Neural cell (in vitro differentiated cells): ENCODE data around the gene ROGDI. TPM values are rescaled to one million over a fixed set of nuclear protein-coding genes. Genes with fewer than 3 reads are reported as not detected.

Experiments
- H2AFZ ChIP-seq: fragments of 200-600, 300-800 bp; sonication (generic), shearing (Covaris generic); 2 replicates; pipeline ENCODE4 v1.6.0; 2014; ENCODE audit warnings: low read depth, mild to moderate bottlenecking, antibody characterized with exemption, low read length, moderate library complexity
- H3F3A ChIP-seq: fragments of 200-600 bp; shearing (Covaris generic); 2 replicates; pipeline ENCODE4 v1.6.1; 2016; ENCODE audit warnings: mild to moderate bottlenecking, moderate library complexity, mixed read lengths, antibody characterized with exemption, low read length; ENCODE audit not compliant: insufficient read depth, poor library complexity, severe bottlenecking
- H3K27ac ChIP-seq: fragments of 200-600, 300-800 bp; sonication (generic), shearing (Covaris generic); 2 replicates; pipeline ENCODE4 v1.5.1; 2014; ENCODE audit warnings: mild to moderate bottlenecking, low read length, moderate library complexity
- H3K27me3 ChIP-seq: fragments of 300-800, 200-600 bp; sonication (generic), shearing (Covaris generic); 2 replicates; pipeline ENCODE4 v1.6.0; 2014; ENCODE audit warnings: mild to moderate bottlenecking, low read depth, low read length, moderate library complexity; ENCODE audit not compliant: insufficient read depth
- H3K36me3 ChIP-seq: fragments of 300-800, 200-600 bp; sonication (generic), shearing (Covaris generic); 2 replicates; pipeline ENCODE4 v1.5.1; 2014; ENCODE audit warnings: mild to moderate bottlenecking, antibody characterized with exemption, low read length, moderate library complexity; ENCODE audit not compliant: insufficient read depth
- H3K4me2 ChIP-seq: fragments of 300-800, 200-600 bp; sonication (generic), shearing (Covaris generic); 2 replicates; pipeline ENCODE4 v1.6.0; 2014; ENCODE audit warnings: mild to moderate bottlenecking, low read length
- H3K4me3 ChIP-seq: fragments of 300-800, 200-600 bp; sonication (generic), shearing (Covaris generic); 2 replicates; pipeline ENCODE4 v1.5.1; 2014; ENCODE audit warnings: mild to moderate bottlenecking, low read length, moderate library complexity
- H3K79me2 ChIP-seq: fragments of 200-600 bp; shearing (Covaris generic); replicated peaks from 2 replicates; pipeline ENCODE4 v1.6.0; 2014; ENCODE audit warnings: mild to moderate bottlenecking, low read length, moderate library complexity; ENCODE audit not compliant: insufficient read depth
- H3K9ac ChIP-seq: fragments of 300-800, 200-600 bp; sonication (generic), shearing (Covaris generic); 2 replicates; pipeline ENCODE4 v1.6.1; 2016; ENCODE audit warnings: mild to moderate bottlenecking, low read length, mixed read lengths
- H3K9me2 ChIP-seq: fragments of 200-600 bp; shearing (Covaris generic); 2 replicates; pipeline ENCODE4 v1.6.1; 2016; ENCODE audit warnings: mild to moderate bottlenecking, low read length, mixed read lengths; ENCODE audit not compliant: insufficient read depth
- H3K9me3 ChIP-seq: fragments of 200-600, 300-800 bp; sonication (generic), shearing (Covaris generic); 2 replicates; pipeline ENCODE4 v1.6.1; 2016; ENCODE audit warnings: mild to moderate bottlenecking, mixed run types, low read length, moderate library complexity, mixed read lengths
- H4K20me1 ChIP-seq: fragments of 200-600 bp; shearing (Covaris generic); 2 replicates; pipeline ENCODE4 v1.6.1; 2016; ENCODE audit warnings: mild to moderate bottlenecking, mixed run types; ENCODE audit not compliant: insufficient read depth
- CTCF ChIP-seq: fragments of 450-650 bp; IDR thresholded peaks from 2 replicates; pipeline ENCODE4 v1.5.1; 2014; ENCODE audit warnings: antibody characterized with exemption, mild to moderate bottlenecking, moderate library complexity; ENCODE audit not compliant: poor library complexity, severe bottlenecking
- EZH2 ChIP-seq: fragments of 200-600, 300-800 bp; shearing (Covaris generic), sonication (generic); IDR thresholded peaks from 2 replicates; pipeline ENCODE4 v1.6.1; 2014; ENCODE audit warnings: antibody characterized with exemption, low read length, borderline replicate concordance, mild to moderate bottlenecking; ENCODE audit not compliant: insufficient read depth, poor library complexity, severe bottlenecking
- MXI1 ChIP-seq: fragments of 450-650 bp; conservative IDR thresholded peaks from 2 replicates; pipeline ENCODE4 v1.6.1; 2014; ENCODE audit warnings: antibody characterized with exemption, mild to moderate bottlenecking; ENCODE audit not compliant: poor library complexity, severe bottlenecking
- POLR2AphosphoS5 ChIP-seq: IDR thresholded peaks from 2 replicates; pipeline ENCODE4 v1.6.1; 2012
- REST ChIP-seq: IDR thresholded peaks from 2 replicates; pipeline ENCODE4 v1.6.1; 2012; ENCODE audit warnings: borderline replicate concordance
- TAF1 ChIP-seq: IDR thresholded peaks from 2 replicates; pipeline ENCODE4 v1.6.1; 2012; ENCODE audit warnings: low read depth
- polyA plus RNA-seq: library from polyadenylated mRNA; depleted of rRNA; stranded (reverse); fragments of >200 nt; gene quantifications from 2 replicates; pipeline ENCODE4 v1.2.3, GENCODE V29; 2014

Gene ROGDI
- polyA plus RNA-seq, 1 donor from 2014 or later: 203 TPM

GRCh38 chr16:4831616-4832015 is 29.2 kb upstream of the ROGDI start:
- no peaks in the 10 kb centered on the region for H3K9me3 ChIP-seq
- no peaks in the 10 kb centered on the region for H3K27me3 ChIP-seq
- H3K4me2 ChIP-seq: no peak overlapping the region
- H3K9ac ChIP-seq: no peak overlapping the region
- no peaks in the 10 kb centered on the region for H3K36me3 ChIP-seq
- no peak overlapping the region for H3K4me3 ChIP-seq
- H2AFZ ChIP-seq: no peak overlapping the region
- no peaks in the 10 kb centered on the region for H4K20me1 ChIP-seq
- no peaks in the 10 kb centered on the region for H3K9me2 ChIP-seq
- no peaks in the 10 kb centered on the region for H3F3A ChIP-seq
- no peak overlapping the region for H3K27ac ChIP-seq
- TF ChIP-seq MXI1 (no peak), POLR2AphosphoS5 (no peak), TAF1 (no peak), REST (no peak), CTCF (no peak)
- no peaks in the 10 kb centered on the region for H3K79me2 ChIP-seq

GRCh38 chr16:4830408-4830807 is 28.0 kb upstream of the ROGDI start:
- H3K27ac ChIP-seq: no peak overlapping the region
- H3K36me3 ChIP-seq: no peaks in the 10 kb centered on the region
- H3K9me3 ChIP-seq: no peaks in the 10 kb centered on the region
- no peak overlapping the region for H2AFZ ChIP-seq
- H3F3A ChIP-seq: no peaks in the 10 kb centered on the region
- no peak overlapping the region for H3K9ac ChIP-seq
- H3K4me3 ChIP-seq: no peak overlapping the region
- H3K9me2 ChIP-seq: no peaks in the 10 kb centered on the region
- no peaks in the 10 kb centered on the region for H4K20me1 ChIP-seq
- no peaks in the 10 kb centered on the region for H3K79me2 ChIP-seq
- TF ChIP-seq EZH2 (no peak), REST (no peak)
- H3K27me3 ChIP-seq: no peaks in the 10 kb centered on the region
- no peak overlapping the region for H3K4me2 ChIP-seq
